GM12878 (cell line): ENCODE data around the gene GUK1. TPM values are rescaled to one million over a fixed set of nuclear protein-coding genes. Genes with fewer than 3 reads are reported as not detected.

Source experiments
- ATAC-seq: fragments of 200-7000 bp; cut with Tn5 transposase; 3 replicates; pipeline ENCODE4 v1.9.1; 2020; ENCODE audit warnings: mild to moderate bottlenecking, moderate library complexity
- BruUV-seq: library from RNA; stranded (reverse); fragments of 400-500 nt; replicated peaks from 2 replicates; lab custom pipeline; 2021; lab: Mats Ljungman, UMichigan
- CTCF ChIA-PET: fragments of 300-600 bp; sonication (Branson Sonifier 250); formaldehyde crosslinking; extraction: SDS; loops from one replicate; lab custom pipeline; 2021; ENCODE audit warnings: inconsistent platforms; lab: Yijun Ruan, JAX
- POLR2A ChIA-PET: fragments of 350-600 bp; formaldehyde crosslinking; extraction: SDS; loops from one replicate; lab custom pipeline; 2021; ENCODE audit warnings: inconsistent platforms; lab: Charles Lee
- RAD21 ChIA-PET: fragments of 300-600 bp; sonication (Branson Sonifier 250); formaldehyde crosslinking; loops from one replicate; lab custom pipeline; 2023; ENCODE audit warnings: antibody characterized with exemption; ENCODE audit not compliant: unreplicated experiment; lab: Charles Lee
- SMC1A ChIA-PET: fragments of 300-600 bp; sonication (Branson Sonifier 250); formaldehyde crosslinking; loops from one replicate; lab custom pipeline; 2023; ENCODE audit not compliant: unreplicated experiment, uncharacterized antibody; lab: Charles Lee
- DNase-seq: peaks from one replicate; pipeline ENCODE4 v3.0.0-alpha.2; 2011; ENCODE audit warnings: low read depth, low spot score
- FAIRE-seq: peaks from 3 replicates; lab custom pipeline; 2011; peaks lifted over from hg19 to GRCh38; lab: Jason Lieb, UNC
- H2AFZ ChIP-seq: 2 replicates; pipeline ENCODE4 v1.6.0; 2011; ENCODE audit warnings: low read depth, low read length, control low read depth; ENCODE audit not compliant: control insufficient read depth
- H3K27ac ChIP-seq: 2 replicates; pipeline ENCODE4 v1.5.1; 2011; ENCODE audit warnings: control low read depth; ENCODE audit not compliant: control insufficient read depth, insufficient read depth
- H3K27me3 ChIP-seq, 2 experiments: replicated peaks in 1 of 2; 2 replicates each; pipeline versions ENCODE4 v1.6.0 to v1.6.1; 2011; ENCODE audit warnings: low read length in 1 of 2; ENCODE audit not compliant: control insufficient read depth in 2 of 2, insufficient read depth in 2 of 2
- H3K36me3 ChIP-seq, 2 experiments: 2 replicates each; pipeline ENCODE4 v1.5.1; 2011; ENCODE audit warnings: low read length in 1 of 2; ENCODE audit not compliant: control insufficient read depth in 2 of 2, insufficient read depth in 2 of 2
- H3K4me1 ChIP-seq: 2 replicates; pipeline ENCODE4 v1.6.1; 2011; ENCODE audit warnings: mild to moderate bottlenecking, low read length, moderate library complexity, mixed read lengths; ENCODE audit not compliant: control insufficient read depth, insufficient read depth
- H3K4me2 ChIP-seq: 2 replicates; pipeline ENCODE4 v1.6.0; 2011; ENCODE audit warnings: control low read depth; ENCODE audit not compliant: control insufficient read depth, insufficient read depth
- H3K4me3 ChIP-seq: fragments of 200-600 bp; sonication (generic); 2 replicates; pipeline ENCODE4 v1.5.1; 2016
- H3K79me2 ChIP-seq: 2 replicates; pipeline ENCODE4 v1.6.0; 2011; ENCODE audit warnings: low read length; ENCODE audit not compliant: control insufficient read depth, insufficient read depth
- H3K9ac ChIP-seq: 2 replicates; pipeline ENCODE4 v1.8.0; 2011; ENCODE audit warnings: low read length, control low read depth, mixed read lengths; ENCODE audit not compliant: control insufficient read depth, insufficient read depth
- H3K9me3 ChIP-seq: replicated peaks from 3 replicates; pipeline ENCODE4 v1.5.1; 2011; ENCODE audit warnings: mild to moderate bottlenecking, low read length; ENCODE audit not compliant: control insufficient read depth, insufficient read depth
- H4K20me1 ChIP-seq: 2 replicates; pipeline ENCODE4 v1.6.0; 2011; ENCODE audit not compliant: control insufficient read depth, insufficient read depth
- BACH1 ChIP-seq: fragments of 450-650 bp; IDR thresholded peaks from 2 replicates; pipeline ENCODE4 v1.6.1; 2017; ENCODE audit warnings: mild to moderate bottlenecking, borderline replicate concordance
- BCLAF1 ChIP-seq: fragments of 450-650 bp; IDR thresholded peaks from 2 replicates; pipeline ENCODE4 v1.6.1; 2017; ENCODE audit warnings: antibody characterized with exemption, mild to moderate bottlenecking, moderate library complexity
- E2F8 ChIP-seq: fragments of 450-650 bp; IDR thresholded peaks from 2 replicates; pipeline ENCODE4 v1.6.1; 2018; ENCODE audit warnings: mild to moderate bottlenecking, low read depth, moderate library complexity; ENCODE audit not compliant: partially characterized antibody
- GABPA ChIP-seq: IDR thresholded peaks from 2 replicates; pipeline ENCODE4 v1.6.1; 2014; ENCODE audit warnings: antibody characterized with exemption, low read depth, mild to moderate bottlenecking, inconsistent platforms
- HDGF ChIP-seq: fragments of 450-650 bp; IDR thresholded peaks from 2 replicates; pipeline ENCODE4 v1.6.1; 2016; ENCODE audit warnings: antibody characterized with exemption
- MXI1 ChIP-seq: fragments of 150-350 bp; IDR thresholded peaks from 2 replicates; pipeline ENCODE4 v1.6.1; 2011; ENCODE audit warnings: low read depth, mild to moderate bottlenecking, inconsistent platforms, low read length, improper control_type of control experiment
- MYC ChIP-seq: IDR thresholded peaks from 2 replicates; pipeline ENCODE4 v1.6.1; 2011; ENCODE audit warnings: mild to moderate bottlenecking, low read length, moderate library complexity, inconsistent platforms; ENCODE audit not compliant: insufficient read depth, insufficient replicate concordance, insufficient read length, severe bottlenecking
- NFXL1 ChIP-seq: fragments of 450-650 bp; IDR thresholded peaks from 2 replicates; pipeline ENCODE4 v1.6.1; 2017; ENCODE audit warnings: antibody characterized with exemption, mild to moderate bottlenecking, borderline replicate concordance
- NFYB ChIP-seq: IDR thresholded peaks from 2 replicates; pipeline ENCODE4 v1.6.1; 2011; ENCODE audit warnings: low read depth, mild to moderate bottlenecking, low read length, improper control_type of control experiment, moderate library complexity; ENCODE audit not compliant: insufficient read depth
- POU2F2 ChIP-seq: IDR thresholded peaks from 3 replicates; pipeline ENCODE4 v1.6.1; 2011; ENCODE audit warnings: low read depth, mild to moderate bottlenecking, low read length, borderline replicate concordance
- RAD51 ChIP-seq: fragments of 450-650 bp; IDR thresholded peaks from 2 replicates; pipeline ENCODE4 v1.6.1; 2016; ENCODE audit warnings: moderate library complexity, mild to moderate bottlenecking, inconsistent platforms
- RUNX3 ChIP-seq: IDR thresholded peaks from 2 replicates; pipeline ENCODE4 v1.6.1; 2012; ENCODE audit warnings: low read length, inconsistent platforms
- SMAD5 ChIP-seq: IDR thresholded peaks from 2 replicates; pipeline ENCODE4 v1.6.1; 2016; ENCODE audit warnings: antibody characterized with exemption, low read depth
- SMC3 ChIP-seq: IDR thresholded peaks from 2 replicates; pipeline ENCODE4 v1.6.1; 2011; ENCODE audit warnings: low read length, improper control_type of control experiment, borderline replicate concordance
- SRF ChIP-seq, 2 experiments: IDR thresholded peaks; 2 replicates each; pipeline ENCODE4 v1.6.1; 2011; ENCODE audit warnings: low read depth in 2 of 2, low read length in 2 of 2, mild to moderate bottlenecking in 1 of 2, moderate library complexity in 1 of 2
- STAT3 ChIP-seq: IDR thresholded peaks from 2 replicates; pipeline ENCODE4 v1.6.1; 2011; ENCODE audit warnings: low read depth, low read length, improper control_type of control experiment
- WRNIP1 ChIP-seq: IDR thresholded peaks from 2 replicates; pipeline ENCODE4 v1.6.1; 2011; ENCODE audit warnings: low read depth, low read length, improper control_type of control experiment, borderline replicate concordance
- ZNF384 ChIP-seq: IDR thresholded peaks from 2 replicates; pipeline ENCODE4 v1.6.1; 2012; ENCODE audit warnings: low read depth, mild to moderate bottlenecking, low read length, improper control_type of control experiment, borderline replicate concordance
- WGBS: methylation state at CpG from one replicate; pipeline ENCODE4 v1.1.6; 2016; ENCODE audit warnings: low lambda C conversion rate; ENCODE audit not compliant: insufficient replicate concordance, insufficient coverage; ENCODE audit errors: missing lambda C conversion rate; 5-methylcytosine and 5-hydroxymethylcytosine counted together
- in situ Hi-C: fragments of 300-500 bp; cut with MboI; formaldehyde crosslinking; loops from 9 replicates; pipeline ENCODE4 v1.14.3; 2018; ENCODE audit warnings: mixed read lengths
- intact Hi-C: fragments of 100-400 bp; cut with micrococcal nuclease; formaldehyde crosslinking; loops from one replicate; pipeline ENCODE4 v1.14.2; 2022; ENCODE audit not compliant: unreplicated experiment
- polyA plus RNA-seq, 11 experiments: library from polyadenylated mRNA; depleted of rRNA in 4 of 11; unstranded in 6 of 11; stranded (reverse) in 5 of 11; fragments of >200 nt; fragmentation: Nextera tagmentation in 4 of 11; fragmentation: Illumina TruSeq in 1 of 11; extraction: Ambion mirVana in 4 of 11; extraction: Trizol in 1 of 11; gene quantifications; 1 replicate in 1 of 11; 2 replicates in 10 of 11; pipeline versions ENCODE4 v1.2.1 to v1.2.3, GENCODE V29; 2011 to 2016; ENCODE audit warnings: inconsistent platforms in 2 of 11, missing spikeins in 2 of 11, low read depth in 1 of 11
- total RNA-seq, 4 experiments: library from RNA; depleted of rRNA in 3 of 4; stranded (reverse); fragments of >200 nt in 3 of 4; fragmentation: Illumina TruSeq in 1 of 4; extraction: Trizol in 1 of 4; gene quantifications; 2 replicates each; pipeline versions ENCODE4 v1.2.1 to v1.2.3, GENCODE V29; 2013 to 2021

GUK1 gene
- total and polyA plus RNA-seq, 10 of the 15 experiments (the other 5 are each of a cell fraction or from before 2014, with no cell fraction given): 6.3 to 357 (median 203) TPM

- TF ChIP-seq ZNF384 (no peak), SMAD5 (no peak), SRF (IDR thresholded peaks at IDR 0.05; ENCODE audit: low read depth in 2 of 2, low read length in 2 of 2) (no peak), RAD51 (no peak), POU2F2 (no peak), GABPA (no peak)
Observed at GRCh38 chr1:228105996-228106799, 33.9 kb upstream of the GUK1 start (continued).

GRCh38 chr1:228106800-228107054, 33.4 kb upstream of the GUK1 start:
- in situ Hi-C loops: no loop called here
- DNase-seq (no peak), ATAC-seq (no peak), FAIRE-seq (no peak)
- SMC1A ChIA-PET: interaction anchor here (1.4 kb wide), 1 partner anchor 20 kb away, joined by 4 read pairs; no protein-coding TSS in a partner anchor
- Histone ChIP-seq H3K4me3 (no peak overlapping the region), H3K9ac (no peak overlapping the region), H3K79me2 (peaks cover 27% of the 10 kb centered on the region), H4K20me1 (no peaks in the 10 kb centered on the region), H3K27me3 (no peaks in the 10 kb centered on the region), H3K4me2 (no peak overlapping the region), H2AFZ (no peak overlapping the region), H3K9me3 (no peaks in the 10 kb centered on the region), H3K27ac (no peak overlapping the region), H3K36me3 (peaks cover 4 to 5% of the 10 kb centered on the region in 2 experiments; a peak in 3 of 4 replicates), H3K4me1 (peaks cover 17% of the 10 kb centered on the region)
- intact Hi-C loops: no loop called here
- WGBS: 97% methylated on average over 9 of the region's 9 CpGs
- POLR2A ChIA-PET: interaction anchor here (1.1 to 1.5 kb wide), 2 partner anchors 23 to 25 kb away, joined by 4 read pairs; partner anchors contain the start of gene ARF1
- RAD21 ChIA-PET: no interaction called here
- CTCF ChIA-PET: interaction anchor here (0.6 to 0.8 kb wide), 2 partner anchors 13 to 60 kb away, joined by 3 read pairs; no protein-coding TSS in a partner anchor
- BruUV-seq: no TSS peak
- TF ChIP-seq MXI1 (no peak), STAT3 (no peak), BCLAF1 (no peak), NFXL1 (no peak), RUNX3 (no peak), E2F8 (no peak), BACH1 (no peak), MYC (no peak), SMC3 (no peak), WRNIP1 (no peak), ZNF384 (no peak), NFYB (no peak), HDGF (no peak)
